GM19467 (cell line): ENCODE results near the gene ZNF646.

Experiments
- ATAC-seq: cut with Tn5 transposase; IDR thresholded peaks from one replicate; pipeline ENCODE4 v1.9.1; 2021; ENCODE audit warnings: mild to moderate bottlenecking, moderate library complexity; ENCODE audit not compliant: unreplicated experiment

The ZNF646 gene

DNA sequence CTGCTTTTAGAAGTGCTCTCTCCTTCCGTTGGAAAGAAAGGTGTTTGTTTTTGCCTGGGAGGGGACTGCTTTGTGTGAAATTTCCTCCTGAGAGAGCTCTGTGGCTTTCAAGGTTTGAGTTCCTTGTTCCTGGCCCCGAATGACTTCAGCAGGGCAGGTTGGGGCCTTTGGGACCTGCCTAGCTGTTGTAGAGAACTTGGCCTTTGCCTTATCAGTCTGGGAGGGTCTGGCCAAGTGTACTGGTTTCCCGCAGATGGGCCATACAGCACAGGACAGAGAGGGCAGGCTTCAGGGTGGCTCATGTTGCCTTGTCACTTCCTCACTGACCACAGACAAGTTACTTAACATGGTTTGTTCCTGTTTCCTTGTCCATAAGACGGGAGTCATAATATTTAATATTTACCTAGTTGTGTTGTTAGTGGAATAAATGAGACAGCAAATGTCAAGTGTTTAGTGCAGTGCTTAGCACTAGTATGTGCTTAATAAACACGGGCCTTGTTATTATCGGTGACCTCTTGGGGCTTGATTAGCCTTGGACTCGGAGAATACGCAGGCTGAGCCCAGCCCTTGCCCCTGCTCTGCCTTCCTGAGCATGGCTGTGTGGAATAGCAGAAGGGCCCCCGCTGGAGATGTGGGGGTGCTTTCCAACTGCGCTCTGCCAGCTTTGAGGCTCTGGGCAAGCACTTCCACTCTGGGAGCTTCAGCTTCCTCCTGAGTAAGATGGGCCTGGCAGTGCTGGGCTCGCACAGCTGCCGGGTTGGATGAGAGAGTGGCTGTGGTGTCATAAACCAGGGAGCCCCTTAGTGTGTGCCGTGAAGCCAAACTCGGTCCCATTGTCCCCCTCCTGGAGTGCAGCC, 54.7 kb downstream of the ZNF646 start:
- ATAC-seq, result no peak

DNA sequence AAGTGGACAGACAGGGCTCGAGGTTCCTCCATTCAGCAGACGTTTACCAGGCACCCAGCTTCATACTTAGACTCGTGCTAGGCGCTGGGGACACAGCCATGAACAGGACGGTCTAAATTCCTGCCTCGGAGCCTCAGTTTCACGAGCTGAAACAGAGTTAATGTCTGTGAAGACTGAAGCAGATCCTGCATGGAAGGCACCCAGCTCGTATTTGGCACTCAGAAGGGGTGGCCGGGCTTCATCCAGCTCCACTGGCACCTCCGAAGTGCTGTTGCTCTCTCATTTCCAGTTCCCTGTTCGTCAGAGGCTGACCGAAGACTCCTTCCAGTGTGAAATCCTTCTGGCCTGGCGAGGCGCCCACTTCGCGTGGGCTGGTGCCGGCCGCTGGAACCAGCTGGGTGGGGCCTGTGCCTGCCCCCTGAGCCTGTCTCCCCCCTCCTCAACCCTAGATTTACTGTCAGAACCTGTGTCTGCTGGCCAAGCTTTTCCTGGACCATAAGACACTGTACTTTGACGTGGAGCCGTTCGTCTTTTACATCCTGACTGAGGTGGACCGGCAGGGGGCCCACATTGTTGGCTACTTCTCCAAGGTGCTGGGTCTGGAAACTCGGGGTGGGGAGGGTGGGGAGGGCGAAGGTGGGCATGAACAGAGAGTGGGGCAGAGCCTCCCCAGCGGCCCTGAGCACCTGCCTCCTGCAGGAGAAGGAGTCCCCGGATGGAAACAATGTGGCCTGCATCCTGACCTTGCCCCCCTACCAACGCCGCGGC, 55.5 kb downstream of the ZNF646 start:
- no peak for ATAC-seq

- ATAC-seq, result no peak
Measured at GRCh38 chr16:31130336-31130891, 56.2 kb downstream of the ZNF646 start.

GRCh38 chr16:31130899-31131298, 56.7 kb downstream of the ZNF646 start:
- no peak for ATAC-seq

- no peak for ATAC-seq
Measured at GRCh38 chr16:31131416-31131815, 57.2 kb downstream of the ZNF646 start.

DNA sequence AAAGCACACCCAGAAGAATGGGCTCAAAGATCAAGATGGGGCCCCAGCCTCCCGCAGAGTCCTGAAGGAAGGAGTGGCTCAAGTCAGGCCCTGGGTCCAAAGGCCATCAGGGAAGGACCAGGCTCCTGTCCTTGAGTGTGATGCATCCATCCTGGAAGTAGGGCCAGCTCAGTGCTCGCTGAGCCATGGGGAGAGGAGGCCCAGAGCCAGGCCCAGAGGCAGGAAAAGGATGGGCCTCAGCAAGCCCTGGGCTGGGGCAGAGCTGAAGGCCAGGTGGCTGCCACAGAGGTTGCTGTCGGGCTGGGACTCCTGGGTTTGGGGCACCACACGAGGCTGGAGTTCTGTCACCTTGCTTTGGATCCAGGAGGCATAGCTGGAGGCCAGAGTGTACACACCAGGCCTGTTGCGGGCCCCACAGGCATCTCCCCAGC, 57.6 kb downstream of the ZNF646 start:
- no peak for ATAC-seq

- no peak for ATAC-seq
Measured at GRCh38 chr16:31132303-31132979, 58.2 kb downstream of the ZNF646 start.

DNA sequence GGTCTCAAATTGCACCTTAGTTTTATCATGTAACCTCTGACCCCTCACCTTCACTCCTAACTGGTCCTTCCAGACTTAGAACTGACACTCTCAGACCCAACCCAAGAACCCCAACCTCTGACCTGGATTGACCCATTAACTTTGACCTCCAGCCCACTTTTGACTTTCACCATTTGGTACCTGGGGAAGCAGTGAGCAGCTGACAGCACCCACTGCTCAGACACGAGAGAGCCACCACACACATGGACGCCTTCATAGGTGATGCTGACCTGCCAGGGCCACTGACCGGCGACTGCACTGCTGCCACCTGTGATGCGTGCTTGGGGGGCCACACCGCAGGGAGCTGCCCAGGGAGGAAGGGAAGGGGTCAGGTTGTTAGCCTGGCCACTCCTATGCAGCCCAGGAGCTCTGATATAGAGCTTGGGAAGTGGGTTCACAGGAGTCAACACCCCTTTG, 58.9 kb downstream of the ZNF646 start:
- ATAC-seq, result no peak
